Neuronal stem cell (in vitro differentiated cells): Measurements from ENCODE around the gene CMKLR1.

Source experiments
- DNase-seq: peaks from one replicate; pipeline ENCODE4 v3.0.0-alpha.2; 2013; ENCODE audit warnings: low spot score
- H2AFZ ChIP-seq: one replicate; pipeline ENCODE4 v1.6.1; 2013; ENCODE audit warnings: mild to moderate bottlenecking, low read length, inconsistent platforms
- H2AK5ac ChIP-seq: 2 replicates; pipeline ENCODE4 v1.6.1; 2013; ENCODE audit warnings: low read depth, mild to moderate bottlenecking, inconsistent platforms, low read length, moderate library complexity, mixed read lengths
- H2BK120ac ChIP-seq: 2 replicates; pipeline ENCODE4 v1.6.1; 2013; ENCODE audit warnings: low read depth, mild to moderate bottlenecking, inconsistent platforms, low read length, moderate library complexity, mixed read lengths
- H2BK12ac ChIP-seq: one replicate; pipeline ENCODE4 v1.6.1; 2013; ENCODE audit warnings: low read length, inconsistent platforms
- H2BK15ac ChIP-seq: 2 replicates; pipeline ENCODE4 v1.6.1; 2013; ENCODE audit warnings: mild to moderate bottlenecking, low read length, inconsistent platforms, mixed read lengths
- H2BK5ac ChIP-seq: one replicate; pipeline ENCODE4 v1.6.1; 2013; ENCODE audit warnings: inconsistent platforms, mild to moderate bottlenecking, low read length, moderate library complexity
- H3K14ac ChIP-seq: one replicate; pipeline ENCODE4 v1.6.1; 2013; ENCODE audit warnings: low read length, inconsistent platforms
- H3K18ac ChIP-seq: 2 replicates; pipeline ENCODE4 v1.6.1; 2013; ENCODE audit warnings: low read length, inconsistent platforms
- H3K23ac ChIP-seq: 2 replicates; pipeline ENCODE4 v1.6.1; 2013; ENCODE audit warnings: low read depth, mild to moderate bottlenecking, mixed read lengths, low read length, inconsistent platforms; ENCODE audit not compliant: poor library complexity
- H3K27ac ChIP-seq: replicated peaks from 3 replicates; pipeline ENCODE4 v1.5.1; 2013; ENCODE audit warnings: low read length, inconsistent platforms
- H3K27me3 ChIP-seq, 3 experiments: 2 replicates each; pipeline ENCODE4 v1.6.1; 2013; ENCODE audit warnings: low read length in 3 of 3, mild to moderate bottlenecking in 2 of 3, inconsistent platforms in 1 of 3, low read depth in 1 of 3, mixed read lengths in 1 of 3, moderate library complexity in 1 of 3; ENCODE audit not compliant: control insufficient read depth in 3 of 3, insufficient read depth in 3 of 3
- H3K36me3 ChIP-seq, 2 donors: replicated peaks in 1 of 2; 2 replicates each; pipeline ENCODE4 v1.6.1; 2013; ENCODE audit warnings: low read length in 2 of 2; ENCODE audit not compliant: control insufficient read depth in 2 of 2, insufficient read depth in 2 of 2
- H3K4ac ChIP-seq: 2 replicates; pipeline ENCODE4 v1.6.1; 2013; ENCODE audit warnings: inconsistent platforms, mild to moderate bottlenecking, low read length, moderate library complexity
- H3K4me1 ChIP-seq, 2 donors: 1 replicate in 1 of 2; 2 replicates in 1 of 2; pipeline ENCODE4 v1.6.1; 2013; ENCODE audit warnings: low read length in 2 of 2, low read depth in 1 of 2; ENCODE audit not compliant: control insufficient read depth in 2 of 2, insufficient read depth in 1 of 2
- H3K4me2 ChIP-seq: one replicate; pipeline ENCODE4 v1.6.1; 2013; ENCODE audit warnings: mild to moderate bottlenecking, low read length, inconsistent platforms; ENCODE audit not compliant: insufficient read depth, poor library complexity, severe bottlenecking
- H3K4me3 ChIP-seq, 2 donors: 2 replicates each; pipeline ENCODE4 v1.5.1; 2013; ENCODE audit warnings: low read length in 2 of 2, mild to moderate bottlenecking in 2 of 2, inconsistent platforms in 1 of 2, moderate library complexity in 1 of 2
- H3K79me1 ChIP-seq: one replicate; pipeline ENCODE4 v1.6.1; 2013; ENCODE audit warnings: low read depth, mild to moderate bottlenecking, inconsistent platforms, low read length, moderate library complexity
- H3K9ac ChIP-seq: one replicate; pipeline ENCODE4 v1.6.1; 2013; ENCODE audit warnings: mild to moderate bottlenecking, low read depth, low read length, inconsistent platforms; ENCODE audit not compliant: poor library complexity
- H3K9me3 ChIP-seq, 2 donors: replicated peaks in 1 of 2; 2 replicates each; pipeline versions ENCODE3 to v1.6.1; 2013; ENCODE audit warnings: low read length in 2 of 2, mild to moderate bottlenecking in 2 of 2, inconsistent platforms in 1 of 2, low read depth in 1 of 2, mixed read lengths in 1 of 2, moderate library complexity in 1 of 2; ENCODE audit not compliant: control insufficient read depth in 2 of 2, insufficient read depth in 1 of 2
- H4K8ac ChIP-seq: one replicate; pipeline ENCODE4 v1.6.1; 2013; ENCODE audit warnings: low read depth, mild to moderate bottlenecking, inconsistent platforms, low read length, moderate library complexity
- H4K91ac ChIP-seq: one replicate; pipeline ENCODE4 v1.6.1; 2013; ENCODE audit warnings: low read length, low read depth, mild to moderate bottlenecking, inconsistent platforms; ENCODE audit not compliant: poor library complexity
- WGBS, 2 donors: extraction: QIAGEN DNeasy Blood & Tissue Kit; methylation state at CpG; one replicate each; pipeline ENCODE4 v1.1.7; 2013; ENCODE audit warnings: missing lambda C conversion rate in 2 of 2, mixed read lengths in 1 of 2; ENCODE audit not compliant: insufficient read length in 2 of 2, insufficient replicate concordance in 1 of 2; ENCODE audit errors: extremely low coverage in 2 of 2; 5-methylcytosine and 5-hydroxymethylcytosine counted together

CMKLR1 gene

DNA sequence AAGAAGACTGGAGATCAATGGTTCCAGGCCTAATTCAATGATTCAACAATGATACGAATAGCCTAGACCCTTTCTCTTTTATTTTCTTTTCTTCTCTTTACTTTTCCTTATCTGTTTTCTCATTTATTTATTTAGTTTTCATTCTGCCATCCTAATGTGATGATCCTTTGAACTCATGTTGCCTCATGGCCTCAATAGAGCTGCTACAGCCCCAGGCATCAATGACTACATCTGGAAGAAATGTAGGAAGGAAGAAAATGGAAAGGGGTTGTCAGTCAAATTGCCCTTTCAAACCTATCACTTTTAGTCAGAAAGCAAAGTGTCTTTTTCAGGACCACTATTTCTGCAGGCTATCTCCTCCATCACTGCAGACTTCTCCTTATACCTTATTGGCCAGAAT is 69.9 kb downstream of the CMKLR1 start:
- no peak overlapping the region for H3K9ac ChIP-seq
- H2AFZ ChIP-seq: no peak overlapping the region
- H2BK15ac ChIP-seq: no peak overlapping the region
- H3K27ac ChIP-seq: no peak overlapping the region
- H3K27me3 ChIP-seq: no peaks in the 10 kb centered on the region
- H2BK5ac ChIP-seq: no peak overlapping the region
- H3K4me2 ChIP-seq: no peak overlapping the region
- no peak overlapping the region for H4K8ac ChIP-seq
- H2BK120ac ChIP-seq: no peak overlapping the region
- WGBS, 2 donors: no CpG with 5 or more reads among the region's 1 CpG
- no peak overlapping the region for H3K14ac ChIP-seq
- H3K18ac ChIP-seq: no peak overlapping the region
- H3K4me3 ChIP-seq: no peak overlapping the region
- peaks cover 4 to 6% of the 10 kb centered on the region in 2 donors for H3K4me1 ChIP-seq
- no peak overlapping the region for H3K23ac ChIP-seq
- H2BK12ac ChIP-seq: no peak overlapping the region
- no peak overlapping the region for H2AK5ac ChIP-seq
- H3K4ac ChIP-seq: no peak overlapping the region
- H3K79me1 ChIP-seq: no peaks in the 10 kb centered on the region
- H4K91ac ChIP-seq: no peak overlapping the region
- H3K9me3 ChIP-seq: peaks cover 0 to under 1% of the 10 kb centered on the region in 2 donors
- H3K36me3 ChIP-seq: no peaks in the 10 kb centered on the region
- no peak for DNase-seq

DNA sequence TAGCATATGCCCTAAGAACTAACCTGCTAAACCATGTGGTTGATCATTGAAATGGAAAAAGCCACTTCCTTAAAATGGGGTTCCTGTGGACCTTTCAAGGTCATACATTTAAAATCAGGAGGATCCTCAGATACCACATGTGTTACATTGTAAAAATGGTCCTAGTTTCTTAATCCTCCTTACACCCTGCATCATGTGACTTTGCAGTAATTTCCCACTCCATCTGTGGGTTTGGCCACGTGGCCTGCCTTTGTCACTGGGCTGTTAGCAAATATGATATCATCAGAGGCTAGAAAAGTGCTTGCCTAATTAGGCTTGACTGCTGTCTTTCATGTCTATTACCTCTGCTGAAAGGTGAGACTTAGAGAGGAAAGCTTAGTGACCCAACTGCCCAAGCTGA is 70.7 kb downstream of the CMKLR1 start:
- Histone ChIP-seq H2BK12ac (no peak overlapping the region), H3K14ac (no peak overlapping the region), H2BK120ac (no peak overlapping the region), H3K79me1 (no peaks in the 10 kb centered on the region), H3K18ac (no peak overlapping the region), H2BK15ac (no peak overlapping the region), H3K27ac (no peak overlapping the region), H3K9ac (no peak overlapping the region), H3K9me3 (no peaks in the 10 kb centered on the region), H4K8ac (no peak overlapping the region), H2AFZ (no peak overlapping the region), H3K36me3 (no peaks in the 10 kb centered on the region), H4K91ac (no peak overlapping the region), H3K4ac (no peak overlapping the region), H3K27me3 (no peaks in the 10 kb centered on the region), H3K4me3 (no peak overlapping the region), H3K23ac (no peak overlapping the region), H2AK5ac (no peak overlapping the region), H2BK5ac (no peak overlapping the region), H3K4me2 (no peak overlapping the region), H3K4me1 (peaks cover 4 to 6% of the 10 kb centered on the region in 2 donors)
- no peak for DNase-seq
- no CpG with 5 or more reads among the region's 1 CpG for WGBS, 2 donors

DNA sequence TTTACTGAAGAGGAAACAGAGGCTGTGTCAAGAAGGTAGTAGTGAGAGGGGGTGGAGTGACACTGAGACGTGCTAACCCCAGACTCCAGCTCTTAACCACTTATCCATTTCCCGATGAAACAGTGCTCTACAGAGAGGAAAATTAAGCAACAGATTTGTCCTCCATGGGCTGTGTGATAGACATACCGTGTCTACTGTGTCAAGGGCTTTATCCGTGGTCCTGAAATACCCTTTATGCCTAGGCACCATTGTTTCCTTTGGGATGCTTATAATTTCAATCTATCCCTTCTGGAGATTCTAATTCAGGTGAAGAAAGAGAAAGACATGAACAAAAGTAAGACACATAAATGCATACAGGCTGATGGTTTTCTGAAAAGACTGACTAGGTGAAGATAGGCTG is 71.7 kb downstream of the CMKLR1 start:
- Histone ChIP-seq H3K14ac (no peak overlapping the region), H3K36me3 (no peaks in the 10 kb centered on the region), H3K23ac (no peak overlapping the region), H3K9me3 (no peaks in the 10 kb centered on the region), H2AFZ (no peak overlapping the region), H3K79me1 (no peaks in the 10 kb centered on the region), H2AK5ac (no peak overlapping the region), H2BK12ac (no peak overlapping the region), H3K27ac (no peak overlapping the region), H3K4me2 (no peak overlapping the region), H4K8ac (no peak overlapping the region), H3K4me1 (peaks cover 4 to 6% of the 10 kb centered on the region in 2 donors), H3K18ac (no peak overlapping the region), H2BK15ac (no peak overlapping the region), H3K27me3 (no peaks in the 10 kb centered on the region), H3K4me3 (no peak overlapping the region), H3K4ac (no peak overlapping the region), H2BK120ac (no peak overlapping the region), H2BK5ac (no peak overlapping the region), H3K9ac (no peak overlapping the region), H4K91ac (no peak overlapping the region)
- no peak for DNase-seq
- no CpG with 5 or more reads among the region's 4 CpGs for WGBS, 2 donors

DNA sequence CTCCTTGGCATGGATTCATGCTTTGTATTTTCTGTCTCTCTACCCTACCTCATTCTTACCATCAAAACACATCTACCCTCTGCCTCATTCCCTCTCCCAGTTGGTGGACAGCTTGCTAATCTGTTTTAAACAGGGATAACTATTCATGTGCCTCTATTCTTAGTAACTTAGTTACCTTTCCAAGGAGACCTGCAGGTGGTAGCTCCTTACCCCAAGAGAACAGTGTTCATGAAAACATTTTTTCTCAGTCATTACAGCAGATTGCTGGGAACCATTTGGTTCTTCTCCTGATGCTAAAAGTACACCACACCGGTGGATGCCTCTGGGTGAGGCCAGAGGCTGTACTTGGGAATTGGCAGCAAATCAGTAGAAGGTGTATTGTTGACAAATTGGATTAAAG is 73.0 kb downstream of the CMKLR1 start:
- Histone ChIP-seq H3K27ac (no peak overlapping the region), H2BK5ac (no peak overlapping the region), H3K18ac (no peak overlapping the region), H4K91ac (no peak overlapping the region), H3K4me1 (no peaks in the 10 kb centered on the region), H3K4ac (no peak overlapping the region), H3K23ac (no peak overlapping the region), H2BK120ac (no peak overlapping the region), H3K27me3 (no peaks in the 10 kb centered on the region), H4K8ac (no peak overlapping the region), H2BK15ac (no peak overlapping the region), H3K9ac (no peak overlapping the region), H3K4me2 (no peak overlapping the region), H2BK12ac (no peak overlapping the region), H3K4me3 (no peak overlapping the region), H3K14ac (no peak overlapping the region), H3K9me3 (peaks cover 3 to 10% of the 10 kb centered on the region in 2 donors), H3K79me1 (no peaks in the 10 kb centered on the region), H2AFZ (no peak overlapping the region), H2AK5ac (no peak overlapping the region), H3K36me3 (no peaks in the 10 kb centered on the region)
- no peak for DNase-seq
- no CpG with 5 or more reads among the region's 1 CpG for WGBS, 2 donors
